GM12878 (cell line): ENCODE measurements around the gene DUSP12. TPM values are rescaled to one million over a fixed set of nuclear protein-coding genes. Genes with fewer than 3 reads are reported as not detected.

Source experiments
- BCL11A ChIP-seq: IDR thresholded peaks from 2 replicates; pipeline ENCODE4 v1.6.1; 2011; ENCODE audit warnings: low read depth, low read length
- CEBPB ChIP-seq, 2 experiments: fragments of 150-350 bp in 1 of 2; IDR thresholded peaks; 2 replicates each; pipeline ENCODE4 v1.6.1; 2012 to 2014; ENCODE audit warnings: low read depth in 2 of 2, low read length in 2 of 2, borderline replicate concordance in 1 of 2, inconsistent platforms in 1 of 2
- HDGF ChIP-seq: fragments of 450-650 bp; IDR thresholded peaks from 2 replicates; pipeline ENCODE4 v1.6.1; 2016; ENCODE audit warnings: antibody characterized with exemption
- JUNB ChIP-seq: IDR thresholded peaks from 2 replicates; pipeline ENCODE4 v1.6.1; 2016; ENCODE audit warnings: antibody characterized with exemption, mild to moderate bottlenecking
- MTA3 ChIP-seq: IDR thresholded peaks from 2 replicates; pipeline ENCODE4 v1.6.1; 2012; ENCODE audit warnings: low read length, inconsistent platforms, borderline replicate concordance
- MYC ChIP-seq: IDR thresholded peaks from 2 replicates; pipeline ENCODE4 v1.6.1; 2011; ENCODE audit warnings: mild to moderate bottlenecking, low read length, moderate library complexity, inconsistent platforms; ENCODE audit not compliant: insufficient read depth, insufficient replicate concordance, insufficient read length, severe bottlenecking
- PBX3 ChIP-seq: IDR thresholded peaks from 2 replicates; pipeline ENCODE4 v1.6.1; 2011; ENCODE audit warnings: mild to moderate bottlenecking, low read depth, low read length, moderate library complexity; ENCODE audit not compliant: insufficient replicate concordance
- POLR2A ChIP-seq: IDR thresholded peaks from 2 replicates; pipeline ENCODE4 v1.6.1; 2011; ENCODE audit warnings: low read depth, mild to moderate bottlenecking, low read length
- POLR2AphosphoS5 ChIP-seq: IDR thresholded peaks from 2 replicates; pipeline ENCODE4 v1.6.1; 2011; ENCODE audit warnings: mild to moderate bottlenecking, low read length, inconsistent platforms
- RELA ChIP-seq: fragments of 450-650 bp; IDR thresholded peaks from 2 replicates; pipeline ENCODE4 v1.8.0; 2014; ENCODE audit warnings: borderline replicate concordance; ENCODE audit not compliant: partially characterized antibody
- SMAD1 ChIP-seq: fragments of 450-650 bp; IDR thresholded peaks from 2 replicates; pipeline ENCODE4 v1.6.1; 2018; ENCODE audit warnings: mild to moderate bottlenecking, low read depth; ENCODE audit not compliant: partially characterized antibody
- SMARCA5 ChIP-seq: fragments of 450-650 bp; IDR thresholded peaks from 2 replicates; pipeline ENCODE4 v1.6.1; 2017; ENCODE audit warnings: mild to moderate bottlenecking
- STAT1 ChIP-seq: fragments of 450-650 bp; conservative IDR thresholded peaks from 2 replicates; pipeline ENCODE4 v1.6.1; 2014; ENCODE audit warnings: antibody characterized with exemption, mild to moderate bottlenecking
- ZBED1 ChIP-seq: IDR thresholded peaks from 2 replicates; pipeline ENCODE4 v1.6.1; 2016; ENCODE audit warnings: borderline replicate concordance
- polyA plus RNA-seq, 11 experiments: library from polyadenylated mRNA; depleted of rRNA in 4 of 11; unstranded in 6 of 11; stranded (reverse) in 5 of 11; fragments of >200 nt; fragmentation: Nextera tagmentation in 4 of 11; fragmentation: Illumina TruSeq in 1 of 11; extraction: Ambion mirVana in 4 of 11; extraction: Trizol in 1 of 11; gene quantifications; 1 replicate in 1 of 11; 2 replicates in 10 of 11; pipeline versions ENCODE4 v1.2.1 to v1.2.3, GENCODE V29; 2011 to 2016; ENCODE audit warnings: inconsistent platforms in 2 of 11, missing spikeins in 2 of 11, low read depth in 1 of 11
- total RNA-seq, 4 experiments: library from RNA; depleted of rRNA in 3 of 4; stranded (reverse); fragments of >200 nt in 3 of 4; fragmentation: Illumina TruSeq in 1 of 4; extraction: Trizol in 1 of 4; gene quantifications; 2 replicates each; pipeline versions ENCODE4 v1.2.1 to v1.2.3, GENCODE V29; 2013 to 2021
- TF ChIP-seq, protein P1 (sequence below): fragments of 450-650 bp; IDR thresholded peaks from 2 replicates; pipeline ENCODE4 v1.6.1; 2014; ENCODE audit warnings: mild to moderate bottlenecking
- TF ChIP-seq, protein P2 (sequence below): fragments of 450-650 bp; IDR thresholded peaks from 2 replicates; pipeline ENCODE4 v1.6.1; 2017; ENCODE audit warnings: mild to moderate bottlenecking, low read depth, inconsistent platforms; ENCODE audit not compliant: poor library complexity, severe bottlenecking
- TF ChIP-seq, protein P3 (sequence below): IDR thresholded peaks from 2 replicates; pipeline ENCODE4 v1.6.1; 2011; ENCODE audit warnings: low read depth, low read length, improper control_type of control experiment, borderline replicate concordance
- TF ChIP-seq, protein P4 (sequence below): IDR thresholded peaks from 2 replicates; pipeline ENCODE4 v1.6.1; 2012; ENCODE audit warnings: low read length, inconsistent platforms
- TF ChIP-seq, protein P5 (sequence below): IDR thresholded peaks from 2 replicates; pipeline ENCODE4 v1.6.1; 2012; ENCODE audit warnings: mild to moderate bottlenecking, low read depth, low read length

The DUSP12 gene
- total and polyA plus RNA-seq, 10 of the 15 experiments (the other 5 are each of a cell fraction or from before 2014, with no cell fraction given) = 7.0 to 51.5 (median 35.4) TPM

- peak; percentile 89 for TF ChIP-seq POLR2AphosphoS5
- TF ChIP-seq JUNB = no peak
- no peak for TF ChIP-seq STAT1
- TF ChIP-seq, protein P1, sequence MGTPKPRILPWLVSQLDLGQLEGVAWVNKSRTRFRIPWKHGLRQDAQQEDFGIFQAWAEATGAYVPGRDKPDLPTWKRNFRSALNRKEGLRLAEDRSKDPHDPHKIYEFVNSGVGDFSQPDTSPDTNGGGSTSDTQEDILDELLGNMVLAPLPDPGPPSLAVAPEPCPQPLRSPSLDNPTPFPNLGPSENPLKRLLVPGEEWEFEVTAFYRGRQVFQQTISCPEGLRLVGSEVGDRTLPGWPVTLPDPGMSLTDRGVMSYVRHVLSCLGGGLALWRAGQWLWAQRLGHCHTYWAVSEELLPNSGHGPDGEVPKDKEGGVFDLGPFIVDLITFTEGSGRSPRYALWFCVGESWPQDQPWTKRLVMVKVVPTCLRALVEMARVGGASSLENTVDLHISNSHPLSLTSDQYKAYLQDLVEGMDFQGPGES = no peak
- TF ChIP-seq MYC = peak; percentile 31
- TF ChIP-seq, protein P2, sequence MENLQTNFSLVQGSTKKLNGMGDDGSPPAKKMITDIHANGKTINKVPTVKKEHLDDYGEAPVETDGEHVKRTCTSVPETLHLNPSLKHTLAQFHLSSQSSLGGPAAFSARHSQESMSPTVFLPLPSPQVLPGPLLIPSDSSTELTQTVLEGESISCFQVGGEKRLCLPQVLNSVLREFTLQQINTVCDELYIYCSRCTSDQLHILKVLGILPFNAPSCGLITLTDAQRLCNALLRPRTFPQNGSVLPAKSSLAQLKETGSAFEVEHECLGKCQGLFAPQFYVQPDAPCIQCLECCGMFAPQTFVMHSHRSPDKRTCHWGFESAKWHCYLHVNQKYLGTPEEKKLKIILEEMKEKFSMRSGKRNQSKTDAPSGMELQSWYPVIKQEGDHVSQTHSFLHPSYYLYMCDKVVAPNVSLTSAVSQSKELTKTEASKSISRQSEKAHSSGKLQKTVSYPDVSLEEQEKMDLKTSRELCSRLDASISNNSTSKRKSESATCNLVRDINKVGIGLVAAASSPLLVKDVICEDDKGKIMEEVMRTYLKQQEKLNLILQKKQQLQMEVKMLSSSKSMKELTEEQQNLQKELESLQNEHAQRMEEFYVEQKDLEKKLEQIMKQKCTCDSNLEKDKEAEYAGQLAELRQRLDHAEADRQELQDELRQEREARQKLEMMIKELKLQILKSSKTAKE = no peak
- TF ChIP-seq, protein P3, sequence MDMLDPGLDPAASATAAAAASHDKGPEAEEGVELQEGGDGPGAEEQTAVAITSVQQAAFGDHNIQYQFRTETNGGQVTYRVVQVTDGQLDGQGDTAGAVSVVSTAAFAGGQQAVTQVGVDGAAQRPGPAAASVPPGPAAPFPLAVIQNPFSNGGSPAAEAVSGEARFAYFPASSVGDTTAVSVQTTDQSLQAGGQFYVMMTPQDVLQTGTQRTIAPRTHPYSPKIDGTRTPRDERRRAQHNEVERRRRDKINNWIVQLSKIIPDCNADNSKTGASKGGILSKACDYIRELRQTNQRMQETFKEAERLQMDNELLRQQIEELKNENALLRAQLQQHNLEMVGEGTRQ = no peak
- no peak for TF ChIP-seq ZBED1
- no peak for TF ChIP-seq SMAD1
- TF ChIP-seq, protein P4, sequence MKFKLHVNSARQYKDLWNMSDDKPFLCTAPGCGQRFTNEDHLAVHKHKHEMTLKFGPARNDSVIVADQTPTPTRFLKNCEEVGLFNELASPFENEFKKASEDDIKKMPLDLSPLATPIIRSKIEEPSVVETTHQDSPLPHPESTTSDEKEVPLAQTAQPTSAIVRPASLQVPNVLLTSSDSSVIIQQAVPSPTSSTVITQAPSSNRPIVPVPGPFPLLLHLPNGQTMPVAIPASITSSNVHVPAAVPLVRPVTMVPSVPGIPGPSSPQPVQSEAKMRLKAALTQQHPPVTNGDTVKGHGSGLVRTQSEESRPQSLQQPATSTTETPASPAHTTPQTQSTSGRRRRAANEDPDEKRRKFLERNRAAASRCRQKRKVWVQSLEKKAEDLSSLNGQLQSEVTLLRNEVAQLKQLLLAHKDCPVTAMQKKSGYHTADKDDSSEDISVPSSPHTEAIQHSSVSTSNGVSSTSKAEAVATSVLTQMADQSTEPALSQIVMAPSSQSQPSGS = no peak; the same call in 1 of the 2 replicates
- TF ChIP-seq BCL11A = no peak
- peak; percentile 96 for TF ChIP-seq POLR2A
- TF ChIP-seq, protein P5, sequence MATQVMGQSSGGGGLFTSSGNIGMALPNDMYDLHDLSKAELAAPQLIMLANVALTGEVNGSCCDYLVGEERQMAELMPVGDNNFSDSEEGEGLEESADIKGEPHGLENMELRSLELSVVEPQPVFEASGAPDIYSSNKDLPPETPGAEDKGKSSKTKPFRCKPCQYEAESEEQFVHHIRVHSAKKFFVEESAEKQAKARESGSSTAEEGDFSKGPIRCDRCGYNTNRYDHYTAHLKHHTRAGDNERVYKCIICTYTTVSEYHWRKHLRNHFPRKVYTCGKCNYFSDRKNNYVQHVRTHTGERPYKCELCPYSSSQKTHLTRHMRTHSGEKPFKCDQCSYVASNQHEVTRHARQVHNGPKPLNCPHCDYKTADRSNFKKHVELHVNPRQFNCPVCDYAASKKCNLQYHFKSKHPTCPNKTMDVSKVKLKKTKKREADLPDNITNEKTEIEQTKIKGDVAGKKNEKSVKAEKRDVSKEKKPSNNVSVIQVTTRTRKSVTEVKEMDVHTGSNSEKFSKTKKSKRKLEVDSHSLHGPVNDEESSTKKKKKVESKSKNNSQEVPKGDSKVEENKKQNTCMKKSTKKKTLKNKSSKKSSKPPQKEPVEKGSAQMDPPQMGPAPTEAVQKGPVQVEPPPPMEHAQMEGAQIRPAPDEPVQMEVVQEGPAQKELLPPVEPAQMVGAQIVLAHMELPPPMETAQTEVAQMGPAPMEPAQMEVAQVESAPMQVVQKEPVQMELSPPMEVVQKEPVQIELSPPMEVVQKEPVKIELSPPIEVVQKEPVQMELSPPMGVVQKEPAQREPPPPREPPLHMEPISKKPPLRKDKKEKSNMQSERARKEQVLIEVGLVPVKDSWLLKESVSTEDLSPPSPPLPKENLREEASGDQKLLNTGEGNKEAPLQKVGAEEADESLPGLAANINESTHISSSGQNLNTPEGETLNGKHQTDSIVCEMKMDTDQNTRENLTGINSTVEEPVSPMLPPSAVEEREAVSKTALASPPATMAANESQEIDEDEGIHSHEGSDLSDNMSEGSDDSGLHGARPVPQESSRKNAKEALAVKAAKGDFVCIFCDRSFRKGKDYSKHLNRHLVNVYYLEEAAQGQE = no peak
- TF ChIP-seq CEBPB (IDR thresholded peaks at IDR 0.05; ENCODE audit: borderline replicate concordance in 1 of 2, low read depth in 2 of 2, low read length in 2 of 2) = no peak
- no peak for TF ChIP-seq RELA
- peak; percentile 60; the same call in 1 of the 2 replicates for TF ChIP-seq SMARCA5
- TF ChIP-seq PBX3 = peak; percentile 86
- TF ChIP-seq MTA3 = no peak; the same call in 1 of the 2 replicates
- peak; percentile 65; the same call in 1 of the 2 replicates for TF ChIP-seq HDGF
Measured at GRCh38 chr1:161749509-161750407, at the start of gene DUSP12 (continued).
